NK-92 (cell line): ENCODE data around the gene MS4A15.

Experiments used
- DNase-seq: peaks from one replicate; lab custom pipeline; 2025; ENCODE audit not compliant: unreplicated experiment; lab: John Stamatoyannopoulos, UW

Gene MS4A15

DNA sequence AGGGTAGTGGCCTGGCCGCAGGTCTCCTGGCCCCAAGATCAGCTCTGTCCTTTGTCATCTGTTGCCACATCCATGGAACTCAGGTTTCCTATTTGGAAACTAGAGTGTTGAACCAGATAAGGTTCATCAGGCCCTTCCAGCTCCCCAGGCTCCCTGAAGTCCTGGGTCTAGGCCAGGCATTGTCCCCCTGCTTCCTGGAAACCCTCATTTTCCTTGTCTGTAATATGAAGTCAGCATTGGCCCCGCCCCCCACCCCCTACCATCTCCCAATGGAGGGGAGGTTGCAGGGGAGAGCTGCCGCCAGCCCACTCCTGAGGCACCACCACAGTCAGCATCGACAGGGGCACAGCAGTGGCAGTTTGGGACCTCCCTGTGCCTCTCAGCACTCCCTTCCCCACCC, 19.5 kb downstream of the MS4A15 start:
- DNase-seq, result no peak

DNA sequence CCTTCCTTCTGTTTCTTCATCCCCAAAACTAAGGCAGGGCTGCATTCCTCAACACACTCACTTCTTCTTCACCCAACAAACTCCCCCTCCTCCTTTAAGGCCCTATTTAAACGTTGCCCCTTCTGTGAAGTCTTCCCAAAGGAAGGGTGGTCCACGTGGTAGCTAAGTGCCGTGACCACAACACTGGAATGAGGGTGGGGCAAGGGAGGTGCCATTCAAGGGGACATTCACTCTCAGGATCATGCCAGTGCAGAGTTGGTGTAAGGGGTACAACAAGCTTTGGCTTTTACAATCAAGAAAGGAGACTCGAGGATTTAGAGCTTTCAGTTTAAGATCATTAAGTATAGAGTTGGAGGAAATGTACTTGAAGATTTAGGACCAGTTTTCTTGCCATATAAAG, 20.4 kb downstream of the MS4A15 start:
- DNase-seq, result no peak

DNA sequence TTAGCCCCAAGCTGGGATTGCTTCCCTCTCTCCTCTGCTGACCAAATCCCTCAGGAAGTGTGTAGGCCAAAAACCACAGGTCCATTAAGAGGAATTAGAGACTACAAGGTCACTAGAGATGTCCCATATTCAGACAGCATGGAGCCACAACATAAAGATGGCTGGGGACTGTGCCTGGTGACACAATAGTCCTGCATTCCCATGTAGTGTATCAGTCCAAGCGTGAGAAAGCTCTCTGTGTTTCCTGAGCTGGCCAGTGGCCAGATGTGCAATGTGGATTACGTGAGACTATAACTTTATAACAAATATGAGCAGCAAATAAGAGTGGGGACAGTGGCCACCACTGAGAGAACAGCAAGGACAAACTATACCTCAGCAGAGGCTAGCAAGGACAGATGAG, 20.9 kb downstream of the MS4A15 start:
- no peak for DNase-seq

DNA sequence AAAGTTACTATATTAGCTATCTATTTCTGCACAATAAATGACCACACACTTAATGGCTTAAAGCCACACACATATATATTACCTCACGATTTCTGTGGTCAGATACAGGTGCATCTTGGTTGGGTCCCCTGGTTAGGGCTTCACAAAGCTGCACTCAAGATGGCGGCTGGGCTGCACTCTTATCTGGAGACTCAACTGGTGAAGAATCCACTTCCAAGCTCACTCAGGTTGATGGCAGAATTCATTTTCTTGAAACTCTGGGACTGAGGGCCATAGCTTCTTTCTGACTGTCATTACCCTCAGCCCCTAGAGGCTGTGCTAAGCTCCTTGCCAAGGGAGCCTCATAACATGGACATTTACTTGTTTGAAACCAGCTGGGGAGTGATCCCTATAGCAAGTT, 23.4 kb downstream of the MS4A15 start:
- no peak for DNase-seq

DNA sequence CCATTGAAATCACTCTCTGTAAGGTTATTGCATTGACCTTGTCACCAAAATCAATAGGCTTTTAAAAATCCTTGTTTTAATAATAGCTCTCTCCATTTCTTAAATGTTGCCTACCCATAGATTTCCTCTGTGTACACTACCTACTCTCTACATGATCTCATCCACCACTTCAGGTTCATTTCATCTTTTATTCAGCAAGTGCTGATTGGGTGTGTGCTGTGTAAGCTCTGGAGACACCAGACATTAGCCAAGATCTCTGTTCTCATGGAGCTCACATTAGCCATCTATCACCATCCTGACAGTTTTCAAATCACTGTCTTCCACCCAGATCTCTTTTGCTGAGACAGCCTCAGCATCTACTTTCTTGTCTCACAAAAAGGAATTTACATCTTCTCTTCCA, 24.1 kb downstream of the MS4A15 start:
- DNase-seq, result no peak

DNA sequence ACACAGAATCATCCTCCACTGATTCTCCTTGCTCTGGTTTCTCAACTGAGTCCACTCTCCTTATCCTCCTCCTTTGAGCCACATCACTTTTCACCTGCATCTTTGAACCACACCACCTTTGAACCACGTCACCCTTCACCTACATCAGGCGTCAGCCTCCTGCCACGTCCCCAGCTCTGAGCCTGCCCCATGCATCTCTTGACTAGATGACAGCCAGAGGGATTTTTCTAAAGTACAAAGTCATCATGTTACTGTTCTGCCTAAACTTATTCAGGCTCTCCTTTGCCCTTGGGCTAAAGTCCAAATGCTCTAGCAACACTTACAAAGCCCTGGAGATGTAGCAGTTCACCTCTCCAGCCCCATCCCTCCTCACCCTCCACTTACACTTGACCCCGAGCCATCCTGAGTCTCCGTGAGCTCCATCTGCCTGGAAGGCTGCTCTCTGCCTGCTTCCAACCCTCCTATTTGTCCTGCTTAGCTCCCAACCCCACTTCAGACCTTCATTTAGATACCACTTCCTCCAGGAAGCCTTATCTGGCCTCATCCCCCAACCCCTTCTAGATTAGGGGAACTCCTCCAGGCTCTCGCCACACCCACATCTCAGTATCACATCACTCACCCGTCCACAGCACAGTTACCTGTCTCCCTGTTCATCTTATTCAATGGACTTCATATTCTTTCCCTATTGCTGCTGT, 24.8 kb downstream of the MS4A15 start:
- DNase-seq, result no peak

DNA sequence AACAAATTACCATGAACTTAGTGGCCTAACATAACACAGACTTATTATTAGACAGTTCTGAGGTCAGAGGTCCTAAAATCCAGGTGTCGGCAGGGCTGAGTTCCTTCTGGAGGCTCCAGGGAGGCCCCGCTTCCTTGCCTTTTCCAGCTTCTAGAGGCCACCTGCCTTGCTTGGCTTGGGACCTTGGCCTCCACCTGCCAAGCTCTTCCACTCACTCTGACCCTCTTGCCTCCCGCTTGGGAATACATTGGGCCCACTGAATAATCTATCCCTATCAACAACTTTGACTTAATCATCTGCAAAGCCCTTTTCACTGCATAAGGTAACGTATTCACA, 25.3 kb downstream of the MS4A15 start:
- DNase-seq, result no peak

DNA sequence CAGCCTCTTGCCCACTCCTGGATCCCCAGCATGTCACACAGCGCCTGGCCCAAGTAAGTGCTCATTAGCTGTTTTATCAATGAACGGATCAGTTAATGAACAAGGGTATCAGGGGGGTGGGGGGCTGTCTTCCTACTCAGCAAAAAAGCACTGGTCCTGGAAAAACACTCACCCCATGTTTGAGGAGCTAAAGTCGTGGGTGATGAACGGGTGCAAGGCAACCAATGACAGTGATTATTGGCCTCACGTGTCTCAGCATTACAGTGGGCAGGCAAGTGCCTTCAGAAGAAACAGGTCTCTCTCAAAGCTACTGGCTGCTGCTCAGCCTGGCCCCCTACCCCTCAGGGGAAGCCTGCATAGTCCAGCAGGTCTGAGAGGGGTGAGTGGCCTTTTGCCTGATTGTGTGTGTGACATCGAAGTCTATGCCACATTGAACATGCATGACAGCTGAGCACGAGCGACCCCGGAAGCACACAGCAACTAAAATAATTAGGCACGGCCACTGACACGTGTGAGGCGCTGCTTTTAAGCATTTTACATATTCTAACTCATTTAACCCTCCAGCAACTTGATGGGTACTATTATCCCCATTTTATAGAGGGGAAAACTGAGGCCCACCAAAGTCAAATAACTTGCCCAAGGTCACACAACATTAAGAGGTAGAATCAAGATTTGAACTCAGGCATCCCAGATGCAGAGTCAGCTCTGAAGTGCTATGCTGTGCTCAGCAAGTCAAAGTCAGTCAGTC, 25.9 kb downstream of the MS4A15 start:
- no peak for DNase-seq

DNA sequence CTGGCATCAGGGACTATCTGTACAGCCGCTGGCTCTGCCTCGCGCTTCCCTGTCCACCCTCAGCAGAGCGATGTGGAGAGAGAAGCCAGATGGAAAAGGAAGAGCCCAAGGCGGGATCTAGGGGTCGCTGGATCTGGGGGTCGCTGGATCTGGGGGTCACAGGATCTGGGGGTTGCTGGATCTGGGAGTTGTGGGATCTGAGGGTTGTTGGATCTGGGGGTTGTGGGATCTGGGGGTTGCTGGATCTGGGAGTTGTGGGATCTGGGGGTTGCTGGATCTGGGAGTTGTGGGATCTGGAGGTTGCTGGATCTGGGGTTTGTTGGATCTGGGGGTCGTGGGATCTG, 26.4 kb downstream of the MS4A15 start:
- no peak for DNase-seq

DNA sequence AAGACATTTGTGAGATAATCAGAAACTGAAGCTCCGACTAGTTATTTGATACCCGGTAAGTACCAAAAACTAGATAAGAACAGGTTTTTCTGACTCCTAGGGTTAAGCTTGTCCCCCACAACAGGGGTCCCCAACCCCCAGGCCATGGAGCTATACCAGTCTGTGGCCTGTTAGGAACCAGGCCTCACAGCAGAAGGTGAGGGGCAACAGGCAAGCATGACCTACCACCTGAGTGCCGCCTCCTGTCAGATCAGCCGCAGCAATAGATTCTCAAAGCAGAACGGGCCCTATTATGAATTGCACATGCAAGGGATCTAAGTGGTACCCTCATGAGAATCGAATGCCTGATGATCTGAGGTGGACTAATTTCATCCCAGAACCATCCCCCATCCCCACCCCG, 27.2 kb downstream of the MS4A15 start:
- no peak for DNase-seq

DNA sequence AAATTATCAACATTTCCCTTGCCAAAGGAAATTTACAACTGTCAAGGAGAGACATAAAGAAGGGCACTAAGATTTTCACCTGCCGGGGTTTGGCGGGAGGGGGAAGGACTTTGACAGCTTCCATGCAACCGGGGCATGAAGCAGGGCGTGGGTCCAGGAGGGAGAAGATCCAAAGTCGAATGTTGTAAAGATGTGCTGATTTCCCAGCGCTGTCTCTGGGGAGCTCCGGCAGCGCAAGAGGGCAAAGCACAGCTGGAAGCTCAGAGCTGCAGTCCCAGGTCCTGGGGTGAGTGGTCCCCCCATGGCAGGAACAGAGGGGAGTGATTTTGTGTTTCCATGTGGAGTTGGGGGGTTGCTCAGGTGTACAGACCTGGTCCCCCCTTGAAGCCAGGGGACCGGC, 28.5 kb downstream of the MS4A15 start, which contains the start of gene MS4A10:
Gene MS4A10 (plus strand): TSS at position 198 of the 400 bp plus-strand sequence. CDS start 5,003 bp downstream, outside the sequence.
- DNase-seq, result no peak

DNA sequence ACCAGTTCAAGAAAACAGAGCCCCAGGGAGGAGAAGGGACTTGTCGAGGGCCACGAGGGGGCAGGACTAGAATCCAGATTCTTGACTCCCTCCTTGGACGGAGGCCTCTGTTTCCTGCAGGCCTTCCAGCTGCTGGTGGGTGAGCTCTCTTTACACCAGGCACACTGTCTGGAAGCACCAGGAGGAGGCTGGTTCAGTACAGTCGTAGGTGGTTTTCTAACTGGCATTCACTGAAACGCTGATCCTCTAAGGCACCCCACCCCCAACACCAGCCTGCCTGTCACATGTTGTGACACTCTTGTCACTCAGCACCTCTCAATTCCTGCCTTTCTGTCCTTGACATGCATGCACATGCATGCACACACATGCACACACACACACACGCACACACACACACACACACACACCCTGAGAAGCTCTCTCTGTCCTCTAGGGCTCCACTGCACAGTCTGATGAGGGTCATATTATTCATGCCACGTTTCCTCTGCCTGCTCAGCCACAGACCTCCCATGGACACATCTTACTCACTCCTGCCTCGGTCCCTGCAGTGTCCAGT, 29.2 kb downstream of the MS4A15 start:
- no peak for DNase-seq

DNA sequence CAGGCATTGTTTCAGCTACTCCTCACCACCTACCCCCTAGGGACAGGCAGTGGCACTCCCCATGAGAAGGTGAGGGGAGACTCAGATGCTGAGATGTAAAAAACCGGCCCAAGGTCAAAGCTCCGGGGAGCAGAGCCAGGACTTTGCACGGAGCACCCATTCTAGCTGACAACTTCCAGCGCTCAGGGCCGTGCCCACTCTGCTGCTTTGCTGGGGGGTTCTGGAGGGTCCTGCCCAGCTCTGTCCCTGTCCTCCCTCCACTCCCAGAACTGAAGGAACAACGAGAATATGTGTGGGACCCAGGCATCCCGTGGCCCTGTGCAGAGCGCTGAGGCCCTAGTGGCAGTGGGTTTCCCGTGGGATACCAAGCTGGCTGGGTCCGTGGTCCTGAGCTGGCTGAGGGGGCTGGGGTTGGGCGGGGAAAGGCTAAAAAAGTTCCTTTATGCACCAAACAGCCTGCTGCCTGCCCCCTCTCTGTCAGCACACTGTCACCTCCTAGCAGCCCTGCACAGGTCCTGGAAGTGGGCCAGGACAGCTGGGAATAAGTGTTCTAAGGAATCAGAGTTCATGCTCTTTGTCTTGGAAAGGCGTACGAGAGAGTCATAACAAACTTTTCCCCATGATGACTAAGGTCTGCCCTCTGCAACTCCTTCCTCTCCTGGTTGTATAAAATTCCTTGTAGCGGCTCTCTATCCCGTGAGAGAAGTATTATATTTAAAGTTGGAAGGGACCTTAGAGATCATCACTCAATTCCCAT, 30.3 kb downstream of the MS4A15 start:
- no peak for DNase-seq

DNA sequence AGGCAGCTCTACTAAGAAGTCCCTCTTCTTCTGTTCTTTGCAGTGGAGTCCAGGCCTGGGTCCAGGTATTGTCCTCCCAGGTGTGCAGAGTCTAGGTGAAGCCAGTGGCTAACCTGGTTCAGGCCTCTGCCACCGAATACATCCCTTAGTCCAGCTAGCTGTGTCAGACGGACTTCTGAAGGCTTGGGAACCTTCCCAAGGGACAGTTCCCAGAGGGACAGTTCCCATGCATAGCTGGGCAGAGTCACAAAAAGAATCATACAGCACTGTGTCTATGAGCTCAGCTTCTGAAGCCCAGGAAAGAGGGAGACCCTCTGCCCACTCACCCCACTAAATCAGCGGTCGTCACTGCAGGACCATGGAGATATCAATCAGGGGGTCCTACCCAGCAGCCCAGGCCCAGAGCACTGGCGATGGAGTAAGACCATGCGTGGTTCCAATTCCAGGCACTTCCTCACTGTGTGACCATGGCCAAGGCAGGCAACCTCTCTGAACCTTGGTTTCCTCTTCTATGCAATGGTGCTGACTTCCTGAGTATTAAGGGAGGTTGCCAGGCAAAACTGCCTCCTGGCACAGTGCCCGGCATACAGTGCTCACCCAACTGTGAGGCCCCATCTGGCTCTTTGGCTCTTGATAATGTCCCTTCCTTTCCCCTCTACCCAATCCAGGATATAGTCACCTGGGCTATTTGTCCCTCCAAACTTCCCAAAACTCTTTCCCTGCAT, 31.9 kb downstream of the MS4A15 start:
- no peak for DNase-seq

DNA sequence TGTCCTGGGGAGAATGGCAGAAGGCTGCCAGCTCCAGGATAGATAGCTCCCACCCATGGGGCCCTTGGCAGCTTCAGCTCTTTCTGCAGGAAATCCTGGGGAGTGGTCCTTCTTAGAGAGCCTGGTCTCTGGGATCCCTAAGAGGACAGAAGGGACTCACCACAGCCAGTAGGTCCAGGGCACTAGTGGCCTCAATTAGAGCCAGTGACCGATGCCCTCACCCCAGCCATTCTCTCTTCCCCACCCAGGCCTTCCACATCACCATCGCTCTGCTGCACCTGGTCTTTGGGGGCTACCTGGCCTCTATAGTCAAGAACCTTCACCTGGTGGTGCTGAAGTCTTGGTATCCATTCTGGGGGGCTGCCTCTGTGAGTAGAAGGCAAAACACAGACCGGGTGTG, 34.1 kb downstream of the MS4A15 start:
- DNase-seq, result no peak

DNA sequence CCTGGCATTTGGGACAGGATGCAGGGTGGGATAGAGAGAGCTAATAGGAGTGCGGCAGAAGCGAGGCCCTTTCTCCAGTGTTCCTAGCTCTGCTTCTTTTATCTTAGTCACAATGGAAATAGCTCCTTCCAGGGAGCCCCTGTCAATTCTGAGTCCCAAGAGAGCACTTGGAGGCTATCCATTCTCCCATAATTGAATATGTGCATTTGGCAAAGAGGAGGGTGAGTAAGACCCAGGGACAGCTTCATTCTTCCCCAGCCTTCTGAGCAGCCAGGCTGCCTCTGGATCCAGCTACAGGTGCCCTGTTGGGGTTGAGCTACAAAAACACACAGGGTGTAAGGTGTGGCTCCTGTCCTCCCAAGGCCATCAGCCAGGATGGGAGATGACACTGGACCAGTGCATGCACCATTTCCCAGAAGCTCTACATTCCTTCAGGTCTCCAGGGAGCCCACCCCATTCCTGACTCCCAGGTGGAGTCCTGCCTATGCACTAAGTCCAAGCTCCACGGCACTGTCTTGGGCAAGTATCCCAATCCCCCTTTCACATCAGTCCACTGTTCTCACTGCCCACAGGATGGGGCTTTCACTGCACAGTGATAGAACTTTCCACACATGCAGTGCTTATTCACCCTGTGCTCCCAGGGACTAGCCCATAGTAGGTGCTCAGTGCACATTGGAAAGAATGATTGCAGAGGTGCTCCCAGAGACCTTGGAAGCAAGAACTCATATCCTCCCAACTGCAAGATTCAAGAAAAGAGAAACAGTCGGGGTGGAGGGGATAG, 34.7 kb downstream of the MS4A15 start:
- DNase-seq, result no peak

DNA sequence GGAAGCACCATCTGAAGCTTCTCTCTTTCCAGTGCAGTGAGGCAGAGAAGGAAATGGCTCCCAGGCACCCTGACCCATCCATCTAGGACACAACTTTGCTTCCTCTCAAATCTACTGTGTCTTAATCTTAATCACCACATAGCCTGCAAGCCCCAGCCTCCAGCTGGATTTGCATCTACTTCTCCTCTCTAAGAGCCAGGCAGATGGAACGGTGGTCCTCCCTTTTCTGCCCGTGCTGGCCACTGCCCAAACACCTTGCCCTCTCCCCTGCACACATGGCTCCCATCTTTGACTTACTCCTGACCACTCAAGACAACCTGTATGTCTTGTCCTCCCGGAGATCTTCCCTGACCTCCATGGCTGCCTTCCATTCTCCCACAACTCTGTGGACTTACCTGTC, 35.9 kb downstream of the MS4A15 start:
- no peak for DNase-seq

DNA sequence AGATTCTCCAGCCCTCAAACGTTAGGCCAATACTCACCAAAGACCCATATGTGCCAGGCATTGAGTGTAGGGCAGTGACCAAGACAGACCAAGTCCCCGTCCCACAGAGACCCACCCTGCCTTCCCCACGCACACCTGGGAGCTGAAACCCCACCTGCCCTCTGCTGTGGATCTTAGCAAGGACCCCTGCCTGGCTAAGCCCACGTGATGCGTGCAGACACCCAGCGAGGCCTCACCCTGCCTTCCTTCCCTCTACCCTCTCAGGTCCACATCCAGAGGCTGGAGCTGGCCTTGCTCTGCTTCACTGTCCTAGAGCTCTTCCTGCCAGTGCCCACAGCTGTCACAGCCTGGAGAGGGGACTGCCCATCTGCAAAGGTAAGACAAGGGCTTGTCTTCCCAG, 38.6 kb downstream of the MS4A15 start:
- DNase-seq, result no peak

DNA sequence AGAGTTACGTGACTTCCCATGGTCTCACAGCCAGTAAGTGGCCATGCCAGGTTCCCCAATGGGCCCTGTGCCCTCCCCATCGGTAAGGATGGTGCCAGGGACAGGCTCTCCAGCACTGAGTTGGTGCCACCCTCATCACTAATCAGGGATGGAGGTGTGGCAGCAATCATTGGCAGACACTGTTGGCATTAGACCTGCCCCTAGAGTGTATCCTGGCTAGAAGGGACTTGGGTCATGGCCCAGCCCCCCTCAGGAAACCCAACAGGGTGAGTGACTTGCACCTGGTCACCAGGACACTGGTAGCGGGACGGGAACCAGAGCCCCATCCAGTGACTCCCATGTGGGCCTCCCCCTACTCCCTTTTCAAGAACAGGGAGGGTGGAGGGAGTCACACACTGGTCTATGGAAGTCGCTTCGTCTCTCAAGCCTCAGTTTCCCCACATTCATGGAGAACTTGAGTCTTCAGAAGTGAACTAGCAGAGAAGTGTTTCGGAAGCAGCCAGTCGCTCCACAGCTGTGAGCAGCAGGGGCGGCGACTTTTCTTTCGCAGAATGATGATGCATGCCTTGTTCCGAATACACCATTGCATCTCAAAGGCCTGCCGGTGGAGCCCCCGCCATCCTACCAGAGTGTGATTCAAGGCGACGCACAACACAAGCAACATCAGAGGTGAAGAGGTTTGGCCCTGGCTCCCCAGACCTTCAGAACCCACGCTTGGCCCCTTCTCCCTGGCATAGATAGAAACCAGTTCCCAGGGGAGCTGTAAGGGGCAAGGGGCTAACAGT, 41.4 kb downstream of the MS4A15 start:
- no peak for DNase-seq

DNA sequence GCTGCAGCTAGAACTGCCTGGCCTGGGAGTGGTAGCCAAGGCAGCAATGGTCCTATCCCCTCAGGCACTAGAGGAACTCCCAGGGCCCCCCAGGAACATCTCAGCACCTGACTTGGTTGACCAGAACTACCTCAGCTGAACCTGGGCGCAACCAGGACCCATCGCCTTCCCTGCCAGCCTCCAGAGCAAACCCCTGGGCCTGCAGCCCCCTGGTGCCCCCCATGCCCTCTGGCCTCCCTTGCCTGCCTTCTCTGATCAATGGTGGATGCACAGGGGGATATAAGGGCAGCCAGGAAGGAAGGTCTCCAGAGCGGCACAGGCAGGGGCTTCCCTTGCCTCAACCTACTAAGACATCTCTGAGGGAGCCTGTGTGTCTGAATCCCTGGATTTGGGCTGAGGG, 42.0 kb downstream of the MS4A15 start:
- DNase-seq, result no peak
